Left hindlimb (tissue), 1 donor: ENCODE data around the gene STK39.
"Not testable (repeated sequence)": the region's sequence is repeated elsewhere in the genome, so short reads cannot be mapped to it uniquely, and the experiment has no call there.

Source experiments
- DNase-seq: peaks from one replicate; pipeline ENCODE4 v3.0.0-alpha.2; 2018

Gene STK39

DNA sequence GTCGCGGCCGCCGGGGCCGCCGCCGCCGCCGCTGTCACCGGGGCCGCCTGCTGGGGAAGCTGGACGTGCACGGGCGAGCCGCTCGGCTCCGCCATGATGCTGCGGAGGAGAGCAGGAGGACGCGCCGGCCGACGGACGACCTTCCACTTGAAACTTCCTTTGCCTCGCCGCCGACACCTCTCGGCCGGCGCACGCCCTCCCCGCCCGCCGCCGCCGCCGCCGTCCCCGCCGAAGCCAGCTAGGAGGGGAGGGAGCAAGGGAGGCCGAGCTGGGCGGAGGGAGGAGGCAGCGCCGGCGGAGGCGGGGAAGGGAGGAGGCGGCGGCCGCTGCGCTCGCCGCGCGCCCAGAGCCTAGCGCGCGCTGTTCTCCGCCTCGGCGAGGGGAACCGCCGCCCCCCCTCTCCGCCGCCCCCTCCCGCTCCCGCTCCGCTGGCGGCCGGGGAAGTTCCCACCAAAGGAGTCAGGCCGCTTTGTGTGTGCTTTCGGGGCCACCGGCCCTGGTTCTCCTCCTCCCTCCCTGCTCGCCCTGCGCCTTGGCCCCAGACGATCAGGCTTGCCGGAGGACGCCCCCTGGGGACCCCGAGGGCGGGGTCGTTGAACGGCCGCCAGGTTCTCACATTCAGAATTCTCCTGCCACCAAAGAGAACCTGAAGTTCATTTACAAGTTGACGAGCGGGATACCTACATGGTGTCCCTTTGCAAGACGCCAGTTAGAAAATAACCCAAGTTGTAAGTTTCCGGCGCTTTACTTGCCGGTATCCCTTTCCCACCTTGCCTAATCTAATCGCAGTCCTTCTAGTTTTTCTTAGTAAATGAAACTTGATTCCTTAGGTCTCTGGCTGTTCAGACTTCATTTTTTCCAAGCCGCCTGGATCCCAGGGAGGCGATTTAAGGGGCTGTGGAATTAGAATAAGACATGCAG lies at the start of gene STK39:
Gene STK39 (minus strand): TSS at position 255 of the 921 bp plus-strand sequence. CDS start 160 bp downstream, at position 95.
- DNase-seq: peak; percentile 90

DNA sequence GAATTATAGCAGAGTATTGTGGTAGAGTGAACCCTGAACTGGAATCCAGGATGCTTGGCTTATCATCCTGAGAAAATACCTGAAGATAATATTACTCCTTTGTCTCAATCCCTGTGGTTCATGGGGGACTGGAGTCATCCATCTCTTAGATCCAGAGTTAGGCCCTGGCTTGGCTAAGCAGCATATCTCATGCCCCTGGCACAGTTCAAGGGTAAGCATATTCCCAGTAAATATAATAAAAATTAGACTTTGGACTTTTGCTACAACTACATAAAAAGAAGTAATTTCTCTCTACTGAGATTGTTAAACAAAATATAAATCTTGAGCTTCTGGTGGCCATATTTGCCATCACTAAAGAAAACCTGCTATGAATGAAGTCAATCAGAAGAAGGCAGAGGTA lies 47.7 kb upstream of the STK39 start:
- no peak for DNase-seq

DNA sequence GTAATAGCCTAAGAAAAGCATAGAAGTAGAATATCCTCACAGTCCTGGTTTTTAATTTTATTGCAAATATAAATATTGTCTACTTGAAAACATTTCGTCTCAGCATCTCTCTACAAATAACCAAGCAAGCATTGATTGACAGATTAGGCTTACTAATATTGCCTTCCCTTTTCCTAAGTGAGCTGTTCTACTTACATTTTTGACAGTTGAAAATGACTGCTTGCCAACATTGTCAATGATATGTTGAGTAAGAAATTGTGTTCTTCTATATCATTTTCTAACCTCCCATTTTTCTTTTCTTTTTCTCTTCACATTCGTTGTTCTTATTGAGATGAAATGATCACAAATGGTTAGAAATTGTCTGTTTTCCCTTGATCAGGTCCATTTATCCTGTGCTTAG lies 47.0 kb upstream of the STK39 start:
- DNase-seq: no peak

DNA sequence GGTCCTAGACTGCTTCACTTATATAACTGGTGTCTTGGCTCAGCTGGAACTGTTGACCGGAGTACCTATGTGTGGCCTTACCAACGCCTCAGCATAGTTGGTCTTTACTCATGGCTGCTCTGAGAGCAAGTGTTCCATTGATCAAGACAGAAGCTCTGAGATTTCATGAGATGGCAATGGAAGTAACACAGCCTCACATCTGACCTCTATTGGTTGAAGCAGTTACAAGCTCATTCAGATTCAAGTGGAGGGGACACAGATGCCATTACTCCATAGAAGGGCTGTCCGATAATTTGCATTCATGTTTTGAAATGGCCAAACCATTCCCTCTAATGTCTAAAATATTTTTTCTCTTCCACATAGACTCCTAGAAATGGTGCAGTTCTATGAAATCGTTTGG lies 46.4 kb upstream of the STK39 start:
- no peak for DNase-seq

DNA sequence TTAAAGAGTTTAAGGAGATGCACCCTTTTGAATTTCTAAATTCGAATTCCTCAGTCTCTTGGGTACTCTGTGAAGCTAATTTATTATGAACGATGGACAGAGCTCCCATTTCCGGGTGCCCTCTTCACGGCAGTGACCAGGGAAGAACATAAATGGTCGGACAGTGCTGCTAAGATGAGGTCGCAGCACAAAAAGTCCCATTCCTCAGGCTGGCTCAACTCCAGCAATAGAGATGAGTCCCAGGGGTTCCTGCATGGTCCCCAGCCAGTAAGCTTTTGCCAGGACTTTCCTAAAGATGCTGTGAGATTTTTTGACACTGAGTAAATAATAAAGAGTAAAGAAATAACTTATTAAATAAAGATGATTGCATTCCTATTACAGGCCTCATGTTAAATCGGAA lies 43.0 kb upstream of the STK39 start:
- DNase-seq: no peak

DNA sequence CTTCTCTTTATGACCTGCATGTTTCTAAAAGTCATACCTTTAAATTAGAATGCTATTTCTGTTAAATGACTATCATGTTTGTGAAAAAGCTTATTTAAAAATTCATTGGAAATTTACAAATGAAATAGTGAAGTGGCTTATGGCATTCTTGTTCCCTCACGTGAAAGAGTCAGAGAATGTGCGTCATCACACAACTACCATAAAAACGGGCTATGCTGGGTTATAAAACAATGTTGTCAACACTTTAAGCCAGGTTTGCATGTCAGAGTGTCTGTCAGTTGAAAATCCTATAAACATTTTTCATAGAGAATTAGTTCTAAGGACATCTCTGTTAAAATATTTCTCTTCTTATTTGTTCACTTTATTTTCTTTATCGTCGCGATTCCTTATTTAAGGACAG lies 42.5 kb upstream of the STK39 start:
- DNase-seq: no peak

DNA sequence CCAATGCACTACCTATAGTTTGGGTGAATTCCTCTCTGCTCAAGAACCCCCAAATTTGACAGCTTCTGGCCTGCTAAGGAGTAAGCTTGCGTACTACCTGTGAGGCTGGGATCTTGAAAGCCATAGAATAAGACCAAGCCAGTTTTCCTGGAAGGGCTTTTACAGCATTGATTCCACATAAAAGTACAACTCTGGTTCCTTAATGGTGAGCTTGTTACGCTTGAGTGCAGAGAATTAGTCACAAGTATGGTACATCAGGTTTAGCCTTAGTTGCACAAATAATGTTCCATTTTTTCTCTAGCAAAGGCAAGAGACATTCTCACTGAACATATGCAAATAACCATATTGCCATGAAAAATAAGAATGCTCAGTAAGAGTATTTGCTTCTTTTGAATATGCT lies 39.1 kb upstream of the STK39 start:
- no peak for DNase-seq

DNA sequence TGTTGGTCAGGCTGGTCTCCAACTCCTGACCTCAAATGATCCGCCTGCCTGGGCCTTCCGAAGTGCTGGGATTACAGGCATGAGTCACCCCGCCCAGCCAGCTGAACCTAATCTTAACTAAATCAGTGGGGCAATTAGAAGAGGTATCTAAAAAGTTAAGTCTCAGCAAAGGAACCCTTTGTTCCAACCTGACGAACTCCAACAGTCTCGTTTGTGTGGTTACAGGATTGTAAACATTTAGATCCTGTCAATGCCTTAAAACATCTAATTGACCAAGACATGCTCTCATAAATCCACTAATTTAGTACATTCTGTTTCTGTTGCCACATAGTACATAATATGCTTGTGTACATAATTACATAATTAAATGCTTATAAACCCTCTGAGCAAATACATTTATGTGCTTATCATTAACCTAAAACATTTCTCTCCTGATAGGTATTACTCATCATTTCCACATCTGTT lies 31.1 kb upstream of the STK39 start:
- no peak for DNase-seq

DNA sequence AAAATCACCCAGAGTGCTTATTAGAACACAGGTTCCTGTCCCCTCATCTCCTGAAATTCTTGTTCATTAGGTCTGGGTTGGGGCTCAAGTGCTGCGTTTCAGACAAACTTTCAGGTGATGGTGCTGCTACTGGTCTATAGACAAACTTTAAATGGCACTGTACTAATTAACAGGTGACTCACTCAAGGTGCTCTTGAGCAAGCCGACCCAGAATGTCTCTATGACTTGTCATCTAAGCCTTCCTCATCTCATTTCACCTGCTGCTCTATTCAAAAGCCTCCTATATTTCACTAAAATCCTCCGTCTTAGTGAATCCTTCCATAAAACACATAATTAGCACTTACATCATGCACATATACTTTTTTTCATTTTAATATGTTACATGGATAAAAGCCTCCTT lies 29.9 kb upstream of the STK39 start:
- DNase-seq: no peak

DNA sequence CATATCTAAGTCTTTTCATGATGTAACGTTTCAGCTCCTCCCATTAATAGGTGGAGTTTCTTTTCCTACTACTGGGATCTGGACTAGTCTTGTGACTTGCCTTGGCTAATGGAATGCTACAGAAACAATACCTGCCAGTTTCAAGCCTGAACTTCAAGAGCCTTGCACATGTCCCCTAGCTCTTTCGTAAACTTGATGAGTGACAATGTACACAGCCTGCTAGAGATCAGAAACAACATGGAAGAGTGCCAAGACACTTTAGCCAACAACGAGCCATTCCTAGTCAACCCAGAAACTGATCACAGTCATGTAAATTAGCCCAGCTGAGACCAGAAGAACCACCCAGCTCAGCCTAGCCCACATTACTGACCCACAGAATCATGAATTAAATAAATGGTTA lies 24.8 kb upstream of the STK39 start:
- DNase-seq: no peak

DNA sequence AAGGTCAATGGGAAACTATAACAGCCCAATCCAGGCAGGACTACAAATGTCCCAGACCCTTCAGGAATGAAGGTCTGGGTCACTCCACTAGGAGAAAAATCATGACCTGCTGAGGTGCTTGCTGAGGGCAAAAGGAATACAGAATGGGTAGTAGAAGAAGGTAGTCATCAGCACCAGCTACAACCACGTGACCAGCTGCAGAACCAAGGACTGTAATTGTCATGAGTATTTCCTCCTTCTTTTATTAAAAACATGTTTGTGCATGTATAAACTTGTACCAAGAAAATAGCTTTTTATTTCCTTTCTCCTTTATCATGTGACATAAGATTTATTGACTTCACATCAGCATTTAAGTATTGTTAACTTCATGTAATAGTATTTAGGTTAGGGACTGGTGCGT lies 15.5 kb upstream of the STK39 start:
- DNase-seq: not testable (repeated sequence)

DNA sequence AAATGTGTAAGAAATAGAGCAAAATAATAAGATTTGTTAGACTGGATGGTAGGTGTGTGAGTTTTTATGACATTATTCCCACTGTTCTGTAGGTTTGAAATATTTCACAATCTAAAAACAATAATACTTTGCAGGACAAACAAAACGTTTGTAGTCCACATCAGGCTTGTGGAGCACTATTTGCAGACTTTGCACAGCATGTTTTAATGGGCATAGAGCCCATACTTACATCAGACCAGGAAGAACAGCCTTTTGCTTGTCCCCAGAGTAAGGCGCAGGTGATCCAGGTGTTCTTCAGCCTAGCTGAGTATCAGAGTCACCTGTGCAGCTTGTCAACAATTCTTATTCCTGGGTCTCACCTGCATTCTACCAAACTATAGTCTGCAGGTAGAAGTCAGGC lies 9.1 kb upstream of the STK39 start:
- no peak for DNase-seq

DNA sequence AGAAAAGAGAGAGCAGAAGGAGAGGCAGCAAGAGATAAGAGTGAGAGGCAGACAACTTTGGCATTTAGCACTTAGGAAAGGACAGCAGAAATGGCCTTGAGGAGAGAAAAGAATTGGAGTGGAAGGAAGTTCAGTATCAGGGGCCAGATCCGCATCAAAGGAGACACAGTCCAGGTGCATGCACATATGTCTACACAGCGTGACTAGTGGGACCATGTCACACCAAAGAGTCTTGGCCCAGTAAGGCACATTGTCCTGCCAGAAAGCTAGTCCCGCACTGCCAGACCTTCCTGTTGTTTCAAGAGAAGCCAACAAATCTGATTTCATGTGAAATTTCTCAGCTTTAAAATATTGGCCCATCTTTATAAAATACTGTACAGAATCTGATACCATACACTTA lies 8.5 kb upstream of the STK39 start:
- DNase-seq: no peak

DNA sequence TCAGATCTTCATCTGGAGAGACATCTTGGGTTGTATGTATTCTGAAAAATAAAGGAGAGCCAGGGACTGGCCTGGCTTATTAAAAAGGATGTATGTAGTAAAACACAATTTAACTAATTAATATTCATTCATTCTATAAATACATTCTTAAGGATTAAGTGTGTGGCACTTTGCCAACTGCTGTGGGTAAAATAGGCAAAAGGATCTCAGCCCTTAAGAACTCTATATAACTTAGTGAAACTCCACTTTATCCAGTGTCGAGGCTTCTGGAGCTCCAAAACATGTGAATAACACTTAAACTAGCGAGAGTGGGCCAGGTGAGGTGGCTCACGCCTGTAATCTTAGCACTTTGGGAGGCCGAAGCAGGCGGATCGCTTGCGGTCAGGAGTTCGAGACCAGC lies 7.7 kb upstream of the STK39 start:
- DNase-seq: no peak

DNA sequence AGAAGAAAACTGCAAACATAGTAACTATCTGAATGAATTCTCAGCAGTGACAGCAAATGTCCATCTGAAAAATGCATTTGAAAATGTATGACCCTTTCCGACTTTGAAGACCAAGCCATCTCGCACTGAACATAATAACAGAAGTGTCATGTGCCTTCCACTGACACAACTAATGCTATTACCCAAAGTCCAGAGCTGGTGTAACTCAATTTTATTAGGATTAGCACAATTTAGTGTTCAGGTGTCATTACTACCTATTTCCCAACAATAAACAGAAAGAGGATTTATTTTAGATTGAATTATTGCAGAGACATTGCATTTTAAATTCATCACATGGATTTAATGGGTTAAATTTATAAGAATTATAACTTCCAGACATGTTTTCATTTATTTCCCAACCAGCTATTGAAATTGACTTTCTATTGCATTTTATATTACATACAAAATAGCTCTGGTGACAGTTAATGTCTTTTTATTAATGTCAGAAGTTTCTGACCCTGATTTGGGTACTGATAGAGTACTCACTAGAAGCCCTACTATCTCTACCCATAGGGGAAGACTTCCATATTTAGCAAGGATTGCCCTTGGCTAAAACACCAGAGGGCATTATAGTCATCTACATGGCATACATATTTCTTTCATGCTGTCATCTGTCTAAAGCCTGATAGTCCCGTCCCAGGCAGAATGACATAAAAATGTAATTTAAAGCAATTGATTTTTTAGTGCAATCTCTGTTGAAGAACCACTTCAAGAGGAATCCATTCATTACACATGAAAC lies 7.0 kb upstream of the STK39 start:
- DNase-seq: no peak

DNA sequence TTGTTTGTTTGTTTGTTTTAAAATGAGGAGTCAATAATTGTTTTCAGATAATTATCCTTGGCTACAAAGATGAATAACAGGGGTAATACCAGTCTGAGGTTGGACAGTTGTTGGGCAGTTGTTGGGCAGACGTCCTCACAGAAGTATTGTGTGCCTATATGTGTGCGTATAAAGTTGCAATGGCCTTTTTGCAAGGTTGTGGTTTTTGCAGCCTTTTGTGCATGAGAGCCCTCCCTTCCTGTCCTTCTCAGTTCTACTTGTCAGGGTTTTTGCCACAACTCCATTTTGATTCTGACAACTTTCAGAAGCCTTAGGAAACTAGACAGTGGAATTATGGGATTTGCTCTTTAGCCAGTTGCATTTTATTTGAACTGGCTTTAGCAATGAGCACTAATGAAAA lies 6.0 kb upstream of the STK39 start:
- DNase-seq: no peak

DNA sequence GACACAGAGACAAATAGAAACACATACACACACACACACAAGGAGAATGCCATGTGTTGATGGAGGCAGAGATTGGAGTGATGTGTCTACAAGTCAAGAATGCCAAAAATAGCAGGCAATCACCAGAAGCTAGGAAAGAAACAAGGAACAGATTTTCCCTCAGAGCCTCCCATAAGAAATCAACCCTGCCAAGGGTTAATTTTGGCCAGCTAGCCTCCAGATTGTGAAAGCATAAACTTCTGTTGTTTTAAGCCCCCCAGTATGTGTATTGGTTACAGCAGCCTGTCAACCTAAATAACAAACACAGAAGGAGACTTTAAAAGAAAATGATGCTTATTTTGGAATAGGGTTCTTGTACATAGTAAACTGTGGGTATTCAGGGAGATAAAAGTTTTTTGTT lies 5.6 kb upstream of the STK39 start:
- DNase-seq: no peak

DNA sequence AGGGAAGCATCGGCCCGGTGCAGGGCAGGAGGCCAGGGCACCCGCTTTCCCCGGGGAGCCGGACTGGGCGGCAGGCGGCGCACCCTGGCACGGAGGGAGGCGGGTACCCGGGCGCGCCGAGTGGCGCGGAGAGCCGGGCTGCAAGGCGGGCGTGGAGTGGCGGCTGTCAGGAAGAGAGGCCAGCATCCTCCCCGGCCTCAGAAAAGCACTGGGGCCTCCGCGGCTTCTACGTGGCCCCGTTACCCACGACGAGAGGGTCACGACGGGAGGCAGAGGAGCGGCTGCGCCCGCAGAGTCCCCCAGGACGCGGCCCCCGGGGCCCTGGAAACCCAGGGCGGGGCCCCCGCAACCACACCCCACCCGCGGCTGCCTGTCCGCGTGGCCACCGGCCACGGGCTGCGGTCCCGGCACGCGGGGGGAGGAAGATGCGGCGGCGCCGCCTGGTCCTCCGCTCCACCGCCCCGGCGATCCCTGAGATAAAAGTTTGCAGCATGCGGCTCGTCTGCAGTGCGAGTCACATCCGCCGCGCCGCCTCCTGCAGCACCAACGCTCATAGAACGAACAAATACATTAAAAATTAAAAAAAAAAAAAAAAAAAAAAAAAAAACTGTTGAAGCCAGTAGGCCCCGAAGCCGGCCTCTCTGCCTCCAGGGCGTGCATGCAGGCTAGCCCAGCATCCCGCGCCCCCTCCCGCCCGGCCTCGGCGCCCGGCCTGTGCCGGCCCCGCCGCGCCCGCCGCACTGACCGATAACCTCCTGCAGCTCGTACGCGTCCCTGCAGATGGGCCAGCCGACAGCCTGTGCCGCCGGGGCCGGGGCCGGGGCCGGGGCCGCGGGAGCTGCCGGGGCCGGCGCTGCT lies 683 bp downstream of the STK39 start:
- DNase-seq: peak; percentile 73

DNA sequence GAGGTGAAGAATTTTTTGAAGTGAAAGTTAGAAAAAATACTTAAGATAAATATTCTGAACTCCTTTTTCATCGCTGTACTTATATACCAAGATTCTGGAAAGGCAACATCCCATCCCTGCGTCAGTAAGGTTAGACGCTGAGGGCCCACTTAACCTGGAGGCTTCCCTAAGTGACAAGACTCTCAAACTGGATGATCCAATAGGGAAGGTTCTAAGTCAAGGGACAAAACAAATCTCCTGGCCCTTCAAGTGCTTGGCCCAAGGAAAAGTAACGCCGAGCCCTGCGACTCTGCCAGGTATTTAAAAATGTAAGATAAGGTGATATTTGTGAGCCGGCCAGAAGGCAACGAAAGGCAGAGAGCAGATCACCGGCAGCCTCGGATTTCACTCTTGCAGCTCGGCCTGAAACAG lies 1.3 kb downstream of the STK39 start:
- no peak for DNase-seq

DNA sequence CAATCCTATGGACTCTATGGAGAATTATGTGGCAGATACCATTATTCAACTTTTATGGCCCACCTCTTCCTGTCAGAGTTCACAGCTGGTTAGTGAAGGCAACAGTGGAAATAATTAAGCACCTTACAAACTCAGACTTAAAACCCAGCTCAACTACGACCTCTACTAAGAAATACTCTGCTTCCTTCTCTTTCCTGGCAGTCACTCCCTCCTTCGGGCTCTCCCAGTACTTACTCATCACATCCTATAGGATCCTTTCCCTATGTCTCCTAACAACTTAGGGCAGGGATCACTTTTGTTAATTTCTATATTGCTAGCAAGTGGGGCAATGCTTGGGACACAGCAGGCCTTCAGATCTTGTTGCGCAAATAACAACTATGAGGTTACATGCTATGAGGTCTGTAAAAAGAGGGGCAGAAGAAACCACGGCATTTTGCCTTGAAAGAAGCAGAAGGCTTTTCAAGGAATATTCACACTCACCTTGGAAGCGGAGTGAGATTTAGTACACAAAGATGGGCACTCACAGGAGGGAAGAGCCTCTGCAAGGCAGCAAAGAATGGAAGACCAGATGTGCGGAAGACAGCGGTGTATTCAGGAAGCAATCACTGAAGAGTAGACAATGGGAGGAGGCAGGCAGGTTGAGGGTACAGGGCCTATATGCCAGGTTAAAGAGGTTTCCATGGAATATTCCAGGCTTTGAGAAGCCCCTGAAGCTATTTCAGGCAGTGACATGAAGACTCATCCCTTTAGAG lies 2.1 kb downstream of the STK39 start:
- no peak for DNase-seq

DNA sequence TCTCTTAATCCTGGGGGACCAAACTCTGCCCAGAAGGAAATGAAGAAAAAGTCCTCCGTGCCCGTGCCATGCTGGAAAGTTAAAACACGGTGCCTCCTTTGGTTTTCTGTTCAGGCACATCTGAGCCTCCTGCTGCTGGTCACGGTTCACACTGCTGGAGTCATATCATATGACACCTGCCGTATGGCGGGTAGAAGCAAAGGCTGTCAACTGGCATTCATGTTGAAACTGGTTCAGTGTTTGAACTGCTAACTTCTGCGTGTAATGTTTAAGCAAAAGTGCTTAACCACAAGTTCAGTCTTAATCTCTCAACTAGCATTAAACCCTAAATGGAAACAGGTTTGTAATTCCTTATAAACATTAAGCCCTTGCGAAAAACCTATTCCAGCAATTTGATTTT lies 3.1 kb downstream of the STK39 start:
- no peak for DNase-seq

DNA sequence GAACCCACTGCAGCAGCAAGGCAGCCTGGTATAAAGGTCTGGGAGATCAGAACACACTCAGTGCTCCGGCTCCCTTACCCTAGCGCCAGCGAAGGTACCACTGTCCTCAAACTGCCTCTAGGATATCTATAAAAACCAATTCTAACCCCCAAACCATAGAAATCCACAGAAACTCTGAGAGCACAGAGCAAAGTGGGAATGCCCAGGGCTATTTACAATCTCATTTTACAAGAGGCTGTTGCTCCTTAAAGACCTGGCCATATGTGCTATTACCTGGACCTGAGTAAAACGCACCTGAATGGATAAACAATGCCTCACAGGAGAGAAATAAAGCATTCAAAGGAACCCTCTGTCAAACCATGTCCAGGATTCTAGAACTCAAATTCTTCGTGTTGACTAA lies 4.3 kb downstream of the STK39 start:
- no peak for DNase-seq
